CD14-positive monocyte (primary cell): ENCODE data around the gene IER2. TPM values are rescaled to one million over a fixed set of nuclear protein-coding genes. Genes with fewer than 3 reads are reported as not detected.
"Not testable (repeated sequence)": the region's sequence is repeated elsewhere in the genome, so short reads cannot be mapped to it uniquely, and the experiment has no call there.

Experiments
- DNase-seq, 3 donors: peaks; one replicate each; pipeline ENCODE4 v3.0.0-alpha.2; 2011 to 2022
- H2AFZ ChIP-seq: 2 replicates; pipeline ENCODE4 v1.6.0; 2012; ENCODE audit warnings: mild to moderate bottlenecking, low read depth, low read length, inconsistent platforms; ENCODE audit not compliant: insufficient read depth, poor library complexity, severe bottlenecking
- H3K27ac ChIP-seq, 2 donors: 1 replicate in 1 of 2; 2 replicates in 1 of 2; pipeline ENCODE4 v1.5.1; 2012 to 2013; ENCODE audit warnings: low read length in 2 of 2, control low read depth in 1 of 2, inconsistent platforms in 1 of 2, low read depth in 1 of 2, mild to moderate bottlenecking in 1 of 2
- H3K27me3 ChIP-seq, 2 donors: one replicate each; pipeline versions ENCODE4 v1.6.0 to v1.6.1; 2011 to 2013; ENCODE audit warnings: low read length in 2 of 2; ENCODE audit not compliant: control insufficient read depth in 2 of 2, insufficient read depth in 2 of 2
- H3K36me3 ChIP-seq, 2 donors: replicated peaks in 1 of 2; 1 replicate in 1 of 2; 2 replicates in 1 of 2; pipeline versions ENCODE4 v1.5.1 to v1.6.1; 2012 to 2013; ENCODE audit warnings: low read length in 2 of 2, control low read depth in 1 of 2, inconsistent platforms in 1 of 2, mild to moderate bottlenecking in 1 of 2; ENCODE audit not compliant: insufficient read depth in 2 of 2, control insufficient read depth in 1 of 2
- H3K4me1 ChIP-seq, 2 donors: 1 replicate in 1 of 2; 2 replicates in 1 of 2; pipeline versions ENCODE4 v1.5.1 to v1.6.1; 2012 to 2013; ENCODE audit warnings: low read length in 2 of 2, control low read depth in 1 of 2, inconsistent platforms in 1 of 2, mild to moderate bottlenecking in 1 of 2, moderate library complexity in 1 of 2; ENCODE audit not compliant: insufficient read depth in 2 of 2, control insufficient read depth in 1 of 2
- H3K4me2 ChIP-seq: replicated peaks from 2 replicates; pipeline ENCODE3; 2012; ENCODE audit warnings: low read length, moderate library complexity, mild to moderate bottlenecking; ENCODE audit not compliant: poor library complexity, severe bottlenecking; ENCODE audit errors: extremely low read depth
- H3K4me3 ChIP-seq, 3 experiments: fragments of 200-600 bp in 1 of 3; sonication (generic) in 1 of 3; replicated peaks in 1 of 3; 1 replicate in 2 of 3; 2 replicates in 1 of 3; pipeline ENCODE4 v1.5.1; 2011 to 2013; ENCODE audit warnings: low read length in 3 of 3, mild to moderate bottlenecking in 3 of 3, control low read depth in 2 of 3, low read depth in 2 of 3, inconsistent platforms in 1 of 3, moderate library complexity in 1 of 3
- H3K79me2 ChIP-seq: 2 replicates; pipeline ENCODE4 v1.6.0; 2012; ENCODE audit warnings: mild to moderate bottlenecking, control low read depth, inconsistent platforms, low read length, moderate library complexity; ENCODE audit not compliant: insufficient read depth
- H3K9ac ChIP-seq: 2 replicates; pipeline ENCODE4 v1.6.0; 2017; ENCODE audit warnings: low read length, mild to moderate bottlenecking; ENCODE audit not compliant: insufficient read depth, poor library complexity, severe bottlenecking
- H3K9me3 ChIP-seq, 2 donors: replicated peaks in 1 of 2; 1 replicate in 1 of 2; 2 replicates in 1 of 2; pipeline versions ENCODE4 v1.5.1 to v1.6.1; 2012 to 2013; ENCODE audit warnings: low read length in 2 of 2, control low read depth in 1 of 2; ENCODE audit not compliant: control insufficient read depth in 1 of 2, insufficient read depth in 1 of 2
- H4K20me1 ChIP-seq: 2 replicates; pipeline ENCODE4 v1.6.0; 2012; ENCODE audit warnings: mild to moderate bottlenecking, low read length, control low read depth, moderate library complexity; ENCODE audit not compliant: insufficient read depth
- H3K27ac Mint-ChIP-seq, 7 donors: one replicate each; pipeline ENCODE4 v1.8.0; 2020; ENCODE audit warnings: mild to moderate bottlenecking in 7 of 7, mixed read lengths in 7 of 7, moderate library complexity in 6 of 7, inconsistent platforms in 2 of 7
- H3K27me3 Mint-ChIP-seq, 3 donors: one replicate each; pipeline ENCODE4 v1.8.0; 2021 to 2022; ENCODE audit warnings: low read depth in 3 of 3, mild to moderate bottlenecking in 3 of 3, mixed read lengths in 3 of 3, moderate library complexity in 3 of 3, inconsistent platforms in 1 of 3
- H3K36me3 Mint-ChIP-seq, 2 donors: one replicate each; pipeline ENCODE4 v1.8.0; 2020; ENCODE audit warnings: mixed read lengths in 2 of 2, inconsistent platforms in 1 of 2, mild to moderate bottlenecking in 1 of 2
- H3K4me1 Mint-ChIP-seq: one replicate; pipeline ENCODE4 v1.8.0; 2020; ENCODE audit warnings: mild to moderate bottlenecking, mixed read lengths
- H3K4me3 Mint-ChIP-seq, 2 donors: one replicate each; pipeline ENCODE4 v1.8.0; 2020; ENCODE audit warnings: mild to moderate bottlenecking in 2 of 2, mixed read lengths in 2 of 2, moderate library complexity in 1 of 2
- H3K9me3 Mint-ChIP-seq, 7 donors: one replicate each; pipeline ENCODE4 v1.8.0; 2020 to 2022; ENCODE audit warnings: mixed read lengths in 7 of 7, mild to moderate bottlenecking in 6 of 7, moderate library complexity in 6 of 7, inconsistent platforms in 2 of 7
- CTCF ChIP-seq: fragments of 200-600 bp; IDR thresholded peaks from one replicate; pipeline ENCODE4 v1.8.0; 2022; ENCODE audit warnings: antibody characterized with exemption, mild to moderate bottlenecking
- WGBS: methylation state at CpG from one replicate; pipeline ENCODE4 v1.1.5; 2013; ENCODE audit warnings: missing lambda C conversion rate; ENCODE audit not compliant: insufficient coverage; 5-methylcytosine and 5-hydroxymethylcytosine counted together
- intact Hi-C, 2 donors: fragments of 100-400 bp; cut with micrococcal nuclease; formaldehyde crosslinking; loops; one replicate each; pipeline versions ENCODE4 v1.15.0 to v1.15.1; 2023
- polyA plus RNA-seq, 3 donors: library from polyadenylated mRNA; depleted of rRNA in 1 of 3; unstranded in 2 of 3; stranded (reverse) in 1 of 3; fragments of 300-500 nt in 2 of 3; fragments of >200 nt in 1 of 3; fragmentation: Illumina TruSeq in 2 of 3; gene quantifications; 1 replicate in 2 of 3; 2 replicates in 1 of 3; pipeline ENCODE4 v1.2.3, GENCODE V29; 2012 to 2021

Gene IER2
- polyA plus RNA-seq, 3 donors = 355 to 804 (median 601) TPM

- H3K27me3 ChIP-seq = no peaks in the 10 kb centered on the region
- H3K9me3 ChIP-seq = no peaks in the 10 kb centered on the region
- peak overlapping the region; percentile 77 for H2AFZ ChIP-seq
- intact Hi-C loops = no loop called here
- peaks cover 0 to 5% (median 0%) of the 10 kb centered on the region in 7 donors for H3K9me3 Mint-ChIP-seq
- H3K27me3 Mint-ChIP-seq = no peaks in the 10 kb centered on the region
- no peaks in the 10 kb centered on the region for H3K36me3 Mint-ChIP-seq
- H4K20me1 ChIP-seq = no peaks in the 10 kb centered on the region
- H3K4me1 Mint-ChIP-seq = peaks cover 7% of the 10 kb centered on the region
- no peaks in the 10 kb centered on the region for H3K79me2 ChIP-seq
- 12% methylated on average over 7 of the region's 16 CpGs for WGBS
- no peak overlapping the region for H3K4me3 Mint-ChIP-seq
- TF ChIP-seq CTCF = no peak
- H3K27ac Mint-ChIP-seq = peak overlapping the region in 3 of 7 donors; percentile 57 to 70 (median 63)
- H3K36me3 ChIP-seq = no peaks in the 10 kb centered on the region
- peaks cover 6 to 8% of the 10 kb centered on the region in 2 donors for H3K4me1 ChIP-seq
- peak in 1 of 3 donors; percentile 16 for DNase-seq
- no peak overlapping the region for H3K4me3 ChIP-seq
- H3K4me2 ChIP-seq = no peak overlapping the region
- peak overlapping the region in 1 of 2 donors; percentile 5 for H3K27ac ChIP-seq
- peak overlapping the region; percentile 15 for H3K9ac ChIP-seq
Observed at GRCh38 chr19:13181747-13182388, 31.7 kb downstream of the IER2 start.

GRCh38 chr19:13184926-13185325 lies 34.7 kb downstream of the IER2 start:
- 96% methylated on average over 19 of the region's 23 CpGs for WGBS
- H3K4me1 ChIP-seq = not testable (repeated sequence)

GRCh38 chr19:13185763-13186657 lies 35.8 kb downstream of the IER2 start:
- H3K4me1 ChIP-seq, H3K9ac ChIP-seq, H3K4me3 Mint-ChIP-seq, intact Hi-C loops, H3K9me3 Mint-ChIP-seq, H3K9me3 ChIP-seq, H3K27me3 Mint-ChIP-seq, H3K36me3 ChIP-seq, H4K20me1 ChIP-seq, H3K27me3 ChIP-seq, H2AFZ ChIP-seq, H3K79me2 ChIP-seq, H3K27ac Mint-ChIP-seq, DNase-seq, H3K4me3 ChIP-seq, H3K4me2 ChIP-seq, H3K27ac ChIP-seq, H3K36me3 Mint-ChIP-seq, H3K4me1 Mint-ChIP-seq: not testable (repeated sequence)
- 98% methylated on average over 16 of the region's 22 CpGs for WGBS

More at GRCh38 chr19:13184926-13185325, 34.7 kb downstream of the IER2 start:
- H3K27ac Mint-ChIP-seq, H3K27me3 ChIP-seq, H3K27me3 Mint-ChIP-seq, H3K36me3 ChIP-seq, H2AFZ ChIP-seq, intact Hi-C loops, H3K9ac ChIP-seq, H3K36me3 Mint-ChIP-seq, H4K20me1 ChIP-seq, H3K27ac ChIP-seq, H3K9me3 Mint-ChIP-seq, H3K4me2 ChIP-seq, H3K4me3 ChIP-seq, H3K79me2 ChIP-seq, H3K4me1 Mint-ChIP-seq, H3K4me3 Mint-ChIP-seq, DNase-seq, H3K9me3 ChIP-seq: not testable (repeated sequence)
